Motor neuron (in vitro differentiated cells): ENCODE data around the gene MAP3K6. TPM values are rescaled to one million over a fixed set of nuclear protein-coding genes. Genes with fewer than 3 reads are reported as not detected.

Source experiments
- ATAC-seq, 8 experiments: fragments of 200-7000 bp; cut with Tn5 transposase; replicated peaks in 6 of 8; 2 replicates each; pipeline ENCODE4 v1.8.0; 2021; ENCODE audit warnings: mild to moderate bottlenecking in 8 of 8, moderate library complexity in 8 of 8
- H3K27ac ChIP-seq, 2 donors: fragments of 250-450 bp; sonication (Bioruptor Pico); 2 replicates each; pipeline ENCODE4 v1.9.0; 2021; ENCODE audit warnings: antibody characterized with exemption in 2 of 2, mild to moderate bottlenecking in 2 of 2, moderate library complexity in 1 of 2
- H3K4me1 ChIP-seq, 2 donors: fragments of 250-450 bp; sonication (Bioruptor Pico); replicated peaks in 1 of 2; 2 replicates each; pipeline ENCODE4 v1.6.1; 2021; ENCODE audit warnings: antibody characterized with exemption in 2 of 2, mild to moderate bottlenecking in 2 of 2, moderate library complexity in 1 of 2
- H3K4me3 ChIP-seq, 5 donors: fragments of 250-450 bp; sonication (Bioruptor Pico); 2 replicates each; pipeline ENCODE4 v1.9.0; 2021; ENCODE audit warnings: antibody characterized with exemption in 5 of 5, mild to moderate bottlenecking in 5 of 5, moderate library complexity in 4 of 5
- WGBS, 10 experiments: fragments of 450-650 bp; shearing (Covaris generic); methylation state at CpG; one replicate each; pipeline ENCODE4 v1.0.0; 2022; 5-methylcytosine and 5-hydroxymethylcytosine counted together
- in situ Hi-C, 9 experiments: fragments of 400-800 bp; cut with MboI; loops; one replicate each; pipeline ENCODE4 v1.15.0; 2021; ENCODE audit warnings: low sequenced_read_pairs in 9 of 9, low pct_unique_long_range_greater_than_20kb in 2 of 9; ENCODE audit not compliant: unreplicated experiment in 9 of 9
- total RNA-seq, 8 experiments: library from RNA; unstranded; fragments of 300-600 nt; gene quantifications; 2 replicates each; pipeline versions ENCODE4 v1.2.3 to v1.2.4, GENCODE V29; 2022

MAP3K6 gene
- total RNA-seq, 8 experiments from 2014 or later: 3.8 to 17.0 (median 10.9) TPM

- peak in 2 of 8 experiments; percentile 74 to 79 for ATAC-seq
- 88 to 100% (median 100%) methylated on average over 1 to 3 of the region's 37 CpGs; no CpG with 5 or more reads in 7 of the 10 experiments for WGBS, 10 experiments
- in situ Hi-C loops: no loop called here
- peaks cover 3 to 10% of the 10 kb centered on the region in 2 donors for H3K4me1 ChIP-seq
- no peak overlapping the region for H3K27ac ChIP-seq
- H3K4me3 ChIP-seq: no peak overlapping the region
Measured at GRCh38 chr1:27356619-27357280, 10.0 kb downstream of the MAP3K6 start.

- ATAC-seq: no peak
- Histone ChIP-seq H3K4me1 (peaks cover 5 to 14% of the 10 kb centered on the region in 2 donors), H3K27ac (no peak overlapping the region), H3K4me3 (no peak overlapping the region)
- in situ Hi-C loops: no loop called here
- 80 to 100% (median 94%) methylated on average over 1 to 7 of the region's 13 CpGs; no CpG with 5 or more reads in 5 of the 10 experiments for WGBS, 10 experiments
Measured at GRCh38 chr1:27356277-27356618, 10.5 kb downstream of the MAP3K6 start.

- Histone ChIP-seq H3K4me3 (no peak overlapping the region), H3K4me1 (peaks cover 7 to 18% of the 10 kb centered on the region in 2 donors), H3K27ac (no peak overlapping the region)
- in situ Hi-C loops: no loop called here
- WGBS, 10 experiments: 40 to 100% (median 94%) methylated on average over 1 to 5 of the region's 5 CpGs; no CpG with 5 or more reads in 4 of the 10 experiments
- no peak for ATAC-seq
Measured at GRCh38 chr1:27355683-27356082, 11.1 kb downstream of the MAP3K6 start.

- H3K4me3 ChIP-seq: no peak overlapping the region
- peaks cover 5 to 25% of the 10 kb centered on the region in 2 donors for H3K4me1 ChIP-seq
- in situ Hi-C loops: no loop called here
- 86% methylated on average over 1 of the region's 3 CpGs; no CpG with 5 or more reads in 9 of the 10 experiments for WGBS, 10 experiments
- no peak for ATAC-seq
- H3K27ac ChIP-seq: no peak overlapping the region
Measured at GRCh38 chr1:27353629-27354028, 13.1 kb downstream of the MAP3K6 start.

GRCh38 chr1:27353166-27353565 is 13.6 kb downstream of the MAP3K6 start:
- in situ Hi-C loops: no loop called here
- no peak overlapping the region for H3K4me3 ChIP-seq
- ATAC-seq: no peak
- H3K27ac ChIP-seq: no peak overlapping the region
- peaks cover 5 to 25% of the 10 kb centered on the region in 2 donors for H3K4me1 ChIP-seq
- WGBS, 10 experiments: 80 to 97% (median 95%) methylated on average over 3 to 11 of the region's 13 CpGs; no CpG with 5 or more reads in 7 of the 10 experiments

GRCh38 chr1:27351541-27352107 is 15.1 kb downstream of the MAP3K6 start:
- WGBS, 10 experiments: 20 to 85% (median 44%) methylated on average over 1 to 6 of the region's 8 CpGs; no CpG with 5 or more reads in 5 of the 10 experiments
- peaks cover 5 to 22% of the 10 kb centered on the region in 2 donors for H3K4me1 ChIP-seq
- peak overlapping the region in 2 of 5 donors; percentile 25 to 32 for H3K4me3 ChIP-seq
- ATAC-seq: no peak
- no peak overlapping the region for H3K27ac ChIP-seq
- in situ Hi-C loops: no loop called here

- Histone ChIP-seq H3K4me1 (peaks cover 5 to 22% of the 10 kb centered on the region in 2 donors), H3K27ac (peak overlapping the region in 1 of 2 donors; percentile 37), H3K4me3 (peak overlapping the region in 2 of 5 donors; percentile 25 to 32)
- peak in 7 of 8 experiments; percentile 4 to 79 (median 66) for ATAC-seq
- WGBS, 10 experiments: 6 to 40% (median 17%) methylated on average over 2 to 28 of the region's 62 CpGs; no CpG with 5 or more reads in 6 of the 10 experiments
- in situ Hi-C loops: no loop called here
Measured at GRCh38 chr1:27350663-27351540, 15.9 kb downstream of the MAP3K6 start.

GRCh38 chr1:27349784-27350662 is 16.7 kb downstream of the MAP3K6 start:
- in situ Hi-C loops: no loop called here
- H3K27ac ChIP-seq: no peak overlapping the region
- peaks cover 5 to 22% of the 10 kb centered on the region in 2 donors for H3K4me1 ChIP-seq
- H3K4me3 ChIP-seq: peak overlapping the region; percentile 19 to 32 (median 27)
- 15 to 68% (median 53%) methylated on average over 3 to 15 of the region's 84 CpGs; no CpG with 5 or more reads in 3 of the 10 experiments for WGBS, 10 experiments
- peak; percentile 40 to 93 (median 76) for ATAC-seq

GRCh38 chr1:27348861-27349783 is 17.6 kb downstream of the MAP3K6 start:
- Histone ChIP-seq H3K4me3 (peak overlapping the region; percentile 19 to 32 (median 27)), H3K4me1 (peaks cover 5 to 22% of the 10 kb centered on the region in 2 donors), H3K27ac (no peak overlapping the region)
- in situ Hi-C loops: no loop called here
- peak; percentile 34 to 81 (median 53) for ATAC-seq
- 28 to 100% (median 52%) methylated on average over 2 to 16 of the region's 51 CpGs; no CpG with 5 or more reads in 1 of the 10 experiments for WGBS, 10 experiments

GRCh38 chr1:27346991-27347624 is 19.7 kb downstream of the MAP3K6 start:
- Histone ChIP-seq H3K4me3 (no peak overlapping the region), H3K4me1 (peaks cover 5 to 31% of the 10 kb centered on the region in 2 donors), H3K27ac (no peak overlapping the region)
- in situ Hi-C loops: no loop called here
- 58 to 94% (median 83%) methylated on average over 2 to 12 of the region's 14 CpGs; no CpG with 5 or more reads in 3 of the 10 experiments for WGBS, 10 experiments
- no peak for ATAC-seq

GRCh38 chr1:27346357-27346756 is 20.4 kb downstream of the MAP3K6 start:
- Histone ChIP-seq H3K4me1 (peaks cover 4 to 36% of the 10 kb centered on the region in 2 donors), H3K27ac (no peak overlapping the region), H3K4me3 (no peak overlapping the region)
- 93 to 100% (median 100%) methylated on average over 1 to 8 of the region's 8 CpGs; no CpG with 5 or more reads in 3 of the 10 experiments for WGBS, 10 experiments
- ATAC-seq: no peak
- in situ Hi-C loops: no loop called here
